Endothelial cell of umbilical vein (primary cell): Measurements from ENCODE around the gene LRRTM4. TPM values are rescaled to one million over a fixed set of nuclear protein-coding genes. Genes with fewer than 3 reads are reported as not detected.

Experiments used
- BruUV-seq: library from RNA; stranded (reverse); fragments of 400-500 nt; replicated peaks from 2 replicates; lab custom pipeline; 2021; lab: Mats Ljungman, UMichigan
- CTCF ChIA-PET: fragments of 300-600, 350-600 bp; sonication (Branson Sonifier 250); formaldehyde crosslinking; loops from one replicate; lab custom pipeline; 2021; ENCODE audit warnings: antibody characterized with exemption, inconsistent platforms; lab: Charles Lee
- POLR2A ChIA-PET: fragments of 300-600, 350-600 bp; sonication (Branson Sonifier 250); formaldehyde crosslinking; loops from one replicate; lab custom pipeline; 2021; ENCODE audit warnings: antibody characterized with exemption, inconsistent platforms; lab: Charles Lee
- DNase-seq: peaks from one replicate; pipeline ENCODE4 v3.0.0-alpha.2; 2011; ENCODE audit warnings: low read depth, low spot score
- FAIRE-seq: peaks from 2 replicates; lab custom pipeline; 2011; peaks lifted over from hg19 to GRCh38; lab: Jason Lieb, UNC
- H2AFZ ChIP-seq: 2 replicates; pipeline ENCODE4 v1.6.0; 2012; ENCODE audit warnings: low read depth, low read length, control low read depth, inconsistent platforms
- H3K27ac ChIP-seq: 2 replicates; pipeline ENCODE4 v1.5.1; 2011; ENCODE audit warnings: low read depth, mild to moderate bottlenecking, control low read depth, low read length, moderate library complexity; ENCODE audit not compliant: insufficient read depth
- H3K27me3 ChIP-seq, 2 experiments: 2 replicates each; pipeline versions ENCODE4 v1.6.0 to v1.6.1; 2011; ENCODE audit warnings: low read length in 2 of 2, mixed read lengths in 1 of 2; ENCODE audit not compliant: control insufficient read depth in 2 of 2, insufficient read depth in 2 of 2
- H3K36me3 ChIP-seq, 2 experiments: 2 replicates in 1 of 2; 3 replicates in 1 of 2; pipeline ENCODE4 v1.5.1; 2011; ENCODE audit warnings: low read length in 2 of 2, mild to moderate bottlenecking in 1 of 2, moderate library complexity in 1 of 2; ENCODE audit not compliant: control insufficient read depth in 2 of 2, insufficient read depth in 2 of 2; ENCODE audit errors: extremely low read depth in 1 of 2
- H3K4me1 ChIP-seq: 3 replicates; pipeline ENCODE4 v1.5.1; 2011; ENCODE audit warnings: mild to moderate bottlenecking, low read length; ENCODE audit not compliant: control insufficient read depth, insufficient read depth; ENCODE audit errors: extremely low read depth
- H3K4me2 ChIP-seq: 2 replicates; pipeline ENCODE4 v1.6.1; 2011; ENCODE audit warnings: low read length, control low read depth, mixed read lengths; ENCODE audit not compliant: insufficient read depth
- H3K4me3 ChIP-seq, 3 experiments: fragments of 200-600 bp in 1 of 3; sonication (generic), shearing (Covaris generic) in 1 of 3; replicated peaks in 1 of 3; 2 replicates each; pipeline ENCODE4 v1.5.1; 2011 to 2016; ENCODE audit warnings: control low read depth in 3 of 3, low read length in 3 of 3, mild to moderate bottlenecking in 2 of 3, inconsistent platforms in 1 of 3, low read depth in 1 of 3, moderate library complexity in 1 of 3; ENCODE audit not compliant: insufficient read depth in 1 of 3
- H3K79me2 ChIP-seq: 2 replicates; pipeline ENCODE4 v1.6.0; 2012; ENCODE audit warnings: low read length, inconsistent platforms; ENCODE audit not compliant: control insufficient read depth, insufficient read depth
- H3K9ac ChIP-seq: replicated peaks from 2 replicates; pipeline ENCODE3; 2011; ENCODE audit warnings: low read length, control low read depth; ENCODE audit not compliant: insufficient read depth; ENCODE audit errors: extremely low read depth
- H3K9me1 ChIP-seq: replicated peaks from 3 replicates; pipeline ENCODE4 v1.6.0; 2011; ENCODE audit warnings: mild to moderate bottlenecking, low read length; ENCODE audit not compliant: control insufficient read depth, insufficient read depth; ENCODE audit errors: extremely low read depth
- H3K9me3 ChIP-seq: replicated peaks from 2 replicates; pipeline ENCODE4 v1.5.1; 2012; ENCODE audit warnings: low read length, inconsistent platforms; ENCODE audit not compliant: control insufficient read depth, insufficient read depth
- H4K20me1 ChIP-seq: replicated peaks from 2 replicates; pipeline ENCODE3; 2011; ENCODE audit warnings: mild to moderate bottlenecking, low read length; ENCODE audit not compliant: control insufficient read depth, insufficient read depth; ENCODE audit errors: extremely low read depth
- CTCF ChIP-seq, 2 donors: IDR thresholded peaks; 1 replicate in 1 of 2; 2 replicates in 1 of 2; pipeline ENCODE4 v1.5.1; 2011; ENCODE audit warnings: low read length in 2 of 2, mild to moderate bottlenecking in 2 of 2, moderate library complexity in 2 of 2, control low read depth in 1 of 2, inconsistent platforms in 1 of 2, low read depth in 1 of 2; ENCODE audit not compliant: insufficient read depth in 1 of 2; ENCODE audit errors: extremely low read depth in 1 of 2
- EZH2 ChIP-seq: IDR thresholded peaks from 2 replicates; pipeline ENCODE4 v1.6.1; 2012; ENCODE audit warnings: borderline replicate concordance, low read depth, mild to moderate bottlenecking, moderate library complexity, low read length, inconsistent platforms; ENCODE audit not compliant: severe bottlenecking
- FOS ChIP-seq: IDR thresholded peaks from 2 replicates; pipeline ENCODE4 v1.6.1; 2011; ENCODE audit warnings: mild to moderate bottlenecking, low read length, moderate library complexity, borderline replicate concordance; ENCODE audit not compliant: insufficient read depth
- GATA2 ChIP-seq: IDR thresholded peaks from 2 replicates; pipeline ENCODE4 v1.7.0; 2011; ENCODE audit warnings: low read depth, mild to moderate bottlenecking, moderate library complexity, mixed read lengths, low read length; ENCODE audit not compliant: insufficient read length, insufficient read depth
- JUN ChIP-seq: IDR thresholded peaks from 2 replicates; pipeline ENCODE4 v1.6.1; 2011; ENCODE audit warnings: borderline replicate concordance, low read depth; ENCODE audit not compliant: insufficient read length, insufficient read depth
- MAX ChIP-seq: IDR thresholded peaks from 2 replicates; pipeline ENCODE4 v1.6.1; 2011; ENCODE audit not compliant: insufficient read depth, insufficient read length
- MYC ChIP-seq: IDR thresholded peaks from one replicate; pipeline ENCODE4 v1.6.1; 2011; ENCODE audit warnings: mild to moderate bottlenecking, low read depth, low read length
- POLR2A ChIP-seq: IDR thresholded peaks from 2 replicates; pipeline ENCODE4 v1.6.1; 2012; ENCODE audit warnings: low read depth, mild to moderate bottlenecking, control low read depth, low read length
- POLR2AphosphoS5 ChIP-seq: IDR thresholded peaks from 2 replicates; pipeline ENCODE4 v1.6.1; 2012; ENCODE audit warnings: low read depth, mild to moderate bottlenecking, control low read depth, low read length, moderate library complexity; ENCODE audit not compliant: insufficient read depth
- dilution Hi-C: fragments of 300-500 bp; cut with MboI; formaldehyde crosslinking; loops from one replicate; pipeline ENCODE4 v1.15.0; 2019; ENCODE audit warnings: low sequenced_read_pairs; ENCODE audit not compliant: extremely low pct_ligation_motif_present
- intact Hi-C: fragments of 100-400 bp; cut with micrococcal nuclease; formaldehyde crosslinking; loops from one replicate; pipeline ENCODE4 v1.10.0; 2022
- polyA plus RNA-seq, 4 experiments: library from polyadenylated mRNA; depleted of rRNA in 3 of 4; stranded (reverse) in 3 of 4; unstranded in 1 of 4; fragments of >200 nt; gene quantifications; 2 replicates each; pipeline versions ENCODE4 v1.2.1 to v1.2.3, GENCODE V29; 2011 to 2012; ENCODE audit warnings: missing spikeins in 1 of 4
- total RNA-seq: library from RNA; stranded (reverse); gene quantifications from 2 replicates; pipeline ENCODE4 v1.2.3, GENCODE V29; 2021

Gene LRRTM4
- total and polyA plus RNA-seq, 2 donors (not counting 3 experiments of a cell fraction or from before 2014, with no cell fraction given) = not detected

- CTCF ChIA-PET = no interaction called here
- TF ChIP-seq MYC = no peak
- TF ChIP-seq FOS = no peak
- no peak for TF ChIP-seq JUN
- no peak for TF ChIP-seq POLR2AphosphoS5
- TF ChIP-seq CTCF (IDR thresholded peaks at IDR 0.05; ENCODE audit: extremely low read depth in 1 of 2, insufficient read depth in 1 of 2, low read depth in 1 of 2, low read length in 2 of 2) = no peak
- TF ChIP-seq MAX = no peak
- no peak for TF ChIP-seq GATA2
- no peak for TF ChIP-seq POLR2A
- TF ChIP-seq EZH2 = no peak
- Histone ChIP-seq H3K27ac (no peak overlapping the region), H3K4me3 (no peak overlapping the region), H3K27me3 (no peaks in the 10 kb centered on the region), H3K36me3 (no peaks in the 10 kb centered on the region), H2AFZ (no peak overlapping the region), H3K9ac (no peak overlapping the region), H4K20me1 (no peaks in the 10 kb centered on the region), H3K4me1 (peaks cover 23% of the 10 kb centered on the region), H3K9me3 (no peaks in the 10 kb centered on the region), H3K9me1 (no peaks in the 10 kb centered on the region), H3K79me2 (no peaks in the 10 kb centered on the region), H3K4me2 (no peak overlapping the region)
- DNase-seq (no peak), FAIRE-seq (no peak)
- dilution Hi-C loops = no loop called here
- intact Hi-C loops = no loop called here
- BruUV-seq = no TSS peak
- POLR2A ChIA-PET = no interaction called here
These were observed 548.6 kb downstream of the LRRTM4 start for GRCh38 chr2:76973610-76974009.
